Activated T-helper 2 cell treated with anti-CD3 and anti-CD28 coated beads, Interferon-gamma antibody, Interleukin-2, Interleukin-4, amounts not matched to agents 10 μg/mL and 5 μg/mL and 100 μg/mL, durations not matched to agents 14 hours and 24 hours and 36 hours (primary cell): ENCODE results near the gene PRKAR1B. TPM values are rescaled to one million over a fixed set of nuclear protein-coding genes. Genes with fewer than 3 reads are reported as not detected.

Experiments used
- DNase-seq: peaks from one replicate; pipeline ENCODE4 v3.0.0; 2021; ENCODE audit warnings: low spot score
- H3K27ac Mint-ChIP-seq: one replicate; pipeline ENCODE4 v1.8.0; 2021; ENCODE audit warnings: mixed read lengths
- H3K27me3 Mint-ChIP-seq: one replicate; pipeline ENCODE4 v1.8.0; 2021; ENCODE audit warnings: low read depth, mixed read lengths
- H3K36me3 Mint-ChIP-seq: one replicate; pipeline ENCODE4 v1.8.0; 2021; ENCODE audit warnings: low read depth, mixed read lengths
- H3K4me1 Mint-ChIP-seq: one replicate; pipeline ENCODE4 v1.8.0; 2021; ENCODE audit warnings: low read depth, mixed read lengths
- H3K4me3 Mint-ChIP-seq: one replicate; pipeline ENCODE4 v1.8.0; 2021; ENCODE audit warnings: low read depth, mild to moderate bottlenecking, moderate library complexity, mixed read lengths
- H3K9me3 Mint-ChIP-seq: one replicate; pipeline ENCODE4 v1.8.0; 2021; ENCODE audit warnings: mixed read lengths
- intact Hi-C: fragments of 100-400 bp; cut with micrococcal nuclease; formaldehyde crosslinking; loops from one replicate; pipeline ENCODE4 v1.15.1; 2023
- total RNA-seq: library from RNA; stranded (reverse); gene quantifications from 2 replicates; pipeline ENCODE4 v1.2.3, GENCODE V29; 2022

PRKAR1B gene
- total RNA-seq, 1 donor from 2014 or later, result 38.9 TPM

GRCh38 chr7:703049-703448, 24.0 kb downstream of the PRKAR1B start:
- no peaks in the 10 kb centered on the region for H3K27me3 Mint-ChIP-seq
- H3K9me3 Mint-ChIP-seq, result peaks cover 26% of the 10 kb centered on the region

GRCh38 chr7:701086-701671, 25.9 kb downstream of the PRKAR1B start:
- no peak for DNase-seq
- Mint-ChIP-seq H3K4me3 (no peak overlapping the region), H3K27me3 (no peaks in the 10 kb centered on the region), H3K4me1 (no peaks in the 10 kb centered on the region), H3K9me3 (peaks cover 26% of the 10 kb centered on the region), H3K36me3 (peaks cover 32% of the 10 kb centered on the region), H3K27ac (no peak overlapping the region)
- intact Hi-C loops, result no loop called here

More at GRCh38 chr7:703049-703448, 24.0 kb downstream of the PRKAR1B start:
- H3K4me3 Mint-ChIP-seq, result no peak overlapping the region
- intact Hi-C loops, result no loop called here
- no peak for DNase-seq
- peaks cover 36% of the 10 kb centered on the region for H3K36me3 Mint-ChIP-seq
- H3K4me1 Mint-ChIP-seq, result no peaks in the 10 kb centered on the region
- H3K27ac Mint-ChIP-seq, result no peak overlapping the region

DNA sequence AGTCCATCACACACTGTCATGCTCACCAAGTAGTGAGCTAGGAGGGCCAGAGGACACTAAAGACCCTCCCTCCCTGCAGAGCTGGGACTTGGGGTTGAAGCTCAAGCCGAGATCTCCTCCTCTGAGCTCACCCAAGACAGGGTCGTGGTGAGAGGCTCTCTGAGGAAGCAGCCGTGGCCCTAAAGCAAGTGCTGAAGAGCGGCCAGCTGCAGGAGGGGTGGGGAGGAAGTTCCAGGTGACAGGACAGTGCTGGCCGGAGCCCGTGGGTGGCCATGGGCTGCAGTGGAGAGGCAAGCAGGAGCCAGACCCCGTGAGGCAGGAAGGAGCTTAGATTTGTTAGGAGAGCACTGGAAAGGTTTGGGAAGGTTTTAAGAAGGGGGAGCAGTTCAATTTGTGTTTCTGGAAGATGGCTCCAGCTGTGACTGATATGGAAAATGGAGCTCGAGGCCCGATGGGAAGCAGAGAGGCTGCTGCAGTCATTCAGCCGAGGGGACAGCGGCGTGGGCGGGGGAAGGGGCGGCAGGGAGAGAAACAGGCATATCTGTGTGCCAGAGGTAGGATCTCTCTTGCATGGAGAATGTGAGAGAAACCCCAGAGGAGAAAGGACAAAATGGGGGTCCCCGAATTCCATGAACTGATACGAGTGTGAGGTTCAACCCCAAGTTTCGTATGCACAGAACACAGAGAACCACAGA, 27.5 kb downstream of the PRKAR1B start:
- no peaks in the 10 kb centered on the region for H3K27me3 Mint-ChIP-seq
- no peaks in the 10 kb centered on the region for H3K4me1 Mint-ChIP-seq
- DNase-seq, result no peak
- no peak overlapping the region for H3K4me3 Mint-ChIP-seq
- intact Hi-C loops, result no loop called here
- no peak overlapping the region for H3K27ac Mint-ChIP-seq
- H3K9me3 Mint-ChIP-seq, result peaks cover 26% of the 10 kb centered on the region
- H3K36me3 Mint-ChIP-seq, result peaks cover 32% of the 10 kb centered on the region

DNA sequence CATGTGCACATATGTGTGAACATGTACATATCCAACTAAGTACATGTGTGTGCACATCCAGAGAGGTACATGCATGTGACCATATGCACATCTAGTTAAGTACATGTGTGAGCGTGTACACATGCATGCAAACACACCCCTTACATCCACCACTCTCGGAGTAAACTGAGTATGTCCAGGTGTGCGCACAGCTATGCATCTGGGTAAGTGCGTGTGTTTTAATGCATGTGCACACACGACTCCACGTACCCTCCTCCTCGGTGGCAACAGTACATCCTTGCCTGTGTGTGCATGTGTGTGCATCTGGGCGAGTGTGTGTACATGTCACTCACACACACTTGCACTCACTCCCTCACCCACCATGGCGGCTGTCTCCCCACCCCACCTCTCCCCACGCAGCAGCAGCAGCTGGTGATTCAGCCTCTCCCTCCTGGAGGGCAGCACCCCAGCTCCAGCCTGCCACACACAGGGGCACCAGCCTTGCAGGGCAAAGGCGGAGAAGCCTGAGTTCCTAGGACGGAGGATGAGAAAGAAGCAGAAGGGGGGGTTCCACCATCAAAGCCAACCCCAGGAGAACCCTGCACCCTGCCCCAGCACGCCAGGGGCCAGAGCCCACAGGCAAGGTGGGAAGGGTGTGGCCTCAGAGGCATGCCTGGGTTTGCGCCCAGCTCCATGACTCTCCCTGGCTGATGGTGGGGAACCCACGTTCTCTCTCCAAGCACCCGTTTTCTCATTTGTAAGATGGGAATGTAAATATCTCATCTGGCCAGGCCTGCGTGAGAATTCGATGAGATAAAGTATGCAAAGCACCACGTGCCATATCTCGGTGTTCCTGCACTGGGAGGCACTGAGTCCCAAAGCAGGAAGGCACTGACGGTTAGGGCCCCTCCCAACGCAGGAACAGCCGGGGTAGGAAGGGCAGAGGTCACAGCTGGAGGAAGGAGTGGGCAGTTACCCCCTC, 28.3 kb downstream of the PRKAR1B start:
- Mint-ChIP-seq H3K36me3 (peaks cover 26% of the 10 kb centered on the region), H3K4me1 (no peaks in the 10 kb centered on the region)
- intact Hi-C loops, result no loop called here

DNA sequence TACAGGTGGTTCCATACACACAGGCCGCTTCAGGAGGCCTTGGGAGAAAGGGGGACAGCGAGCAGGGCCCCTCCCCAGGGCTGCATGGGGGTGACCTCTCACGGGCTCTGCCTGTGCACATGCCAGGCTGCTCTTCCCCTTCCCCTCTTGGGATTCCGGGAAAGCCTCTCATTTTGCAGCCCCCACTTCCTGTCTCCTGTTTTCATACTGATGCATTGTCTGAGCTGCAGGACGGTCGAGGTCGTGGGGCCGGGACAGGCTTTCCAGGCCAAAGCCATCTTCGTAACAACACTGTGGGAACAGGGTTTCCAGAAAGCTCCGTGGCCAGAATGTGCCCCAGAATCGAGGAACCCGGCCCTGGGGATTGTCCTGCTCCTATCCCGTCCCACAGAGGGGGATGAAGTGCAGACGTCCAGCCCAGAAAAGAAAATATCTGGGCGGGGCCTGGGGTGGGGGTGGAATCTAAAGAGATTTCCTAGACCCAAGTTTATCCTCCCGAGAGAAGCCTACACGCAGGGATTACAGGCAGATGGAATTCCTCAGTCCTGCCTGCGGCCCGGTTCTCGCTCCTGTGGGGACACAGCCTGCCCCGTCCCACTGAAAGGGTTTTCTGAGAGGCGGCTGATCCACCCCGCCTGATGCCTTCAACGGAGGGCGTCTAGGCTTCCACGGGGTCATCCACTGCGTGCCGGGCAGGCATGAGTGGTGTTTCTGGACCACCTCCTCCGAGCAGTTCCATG, 30.1 kb downstream of the PRKAR1B start:
- H3K27me3 Mint-ChIP-seq, result no peaks in the 10 kb centered on the region
- H3K27ac Mint-ChIP-seq, result no peak overlapping the region
- no peaks in the 10 kb centered on the region for H3K4me1 Mint-ChIP-seq

More for the DNA sequence above, 28.3 kb downstream of the PRKAR1B start:
- no peak for DNase-seq
- Mint-ChIP-seq H3K4me3 (no peak overlapping the region), H3K27ac (no peak overlapping the region), H3K9me3 (peaks cover 21% of the 10 kb centered on the region), H3K27me3 (no peaks in the 10 kb centered on the region)

DNA sequence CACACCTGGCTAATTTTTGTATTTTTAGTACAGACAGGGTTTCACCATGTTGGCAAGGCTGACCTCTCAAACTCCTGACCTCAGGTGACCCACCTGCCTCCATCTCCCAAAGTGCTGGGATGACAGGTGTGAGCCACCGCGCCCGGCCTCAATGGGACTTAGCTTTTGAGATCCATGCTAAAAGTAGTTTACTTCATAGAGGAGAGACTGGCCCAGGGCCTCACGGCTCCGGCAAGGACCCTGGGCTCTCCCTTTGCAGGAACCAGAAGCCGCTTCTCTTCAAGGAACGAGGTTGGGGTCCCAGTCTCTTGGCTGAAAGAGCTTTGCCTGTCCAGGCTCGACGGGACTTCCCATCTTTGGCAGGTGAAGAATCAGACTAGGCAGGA, 30.7 kb downstream of the PRKAR1B start:
- Mint-ChIP-seq H3K27me3 (no peaks in the 10 kb centered on the region), H3K4me3 (no peak overlapping the region), H3K9me3 (peaks cover 13% of the 10 kb centered on the region), H3K27ac (no peak overlapping the region), H3K4me1 (no peaks in the 10 kb centered on the region), H3K36me3 (peaks cover 28% of the 10 kb centered on the region)
- intact Hi-C loops, result no loop called here
- DNase-seq, result no peak

More for the DNA sequence above, 30.1 kb downstream of the PRKAR1B start:
- no peak for DNase-seq
- Mint-ChIP-seq H3K36me3 (peaks cover 28% of the 10 kb centered on the region), H3K9me3 (peaks cover 15% of the 10 kb centered on the region), H3K4me3 (no peak overlapping the region)
- intact Hi-C loops, result no loop called here

GRCh38 chr7:693280-693679, 33.8 kb downstream of the PRKAR1B start:
- Mint-ChIP-seq H3K9me3 (peaks cover 21% of the 10 kb centered on the region), H3K4me3 (no peak overlapping the region), H3K36me3 (peaks cover 36% of the 10 kb centered on the region), H3K27ac (no peak overlapping the region), H3K27me3 (no peaks in the 10 kb centered on the region), H3K4me1 (no peaks in the 10 kb centered on the region)
- intact Hi-C loops, result no loop called here
- DNase-seq, result no peak

DNA sequence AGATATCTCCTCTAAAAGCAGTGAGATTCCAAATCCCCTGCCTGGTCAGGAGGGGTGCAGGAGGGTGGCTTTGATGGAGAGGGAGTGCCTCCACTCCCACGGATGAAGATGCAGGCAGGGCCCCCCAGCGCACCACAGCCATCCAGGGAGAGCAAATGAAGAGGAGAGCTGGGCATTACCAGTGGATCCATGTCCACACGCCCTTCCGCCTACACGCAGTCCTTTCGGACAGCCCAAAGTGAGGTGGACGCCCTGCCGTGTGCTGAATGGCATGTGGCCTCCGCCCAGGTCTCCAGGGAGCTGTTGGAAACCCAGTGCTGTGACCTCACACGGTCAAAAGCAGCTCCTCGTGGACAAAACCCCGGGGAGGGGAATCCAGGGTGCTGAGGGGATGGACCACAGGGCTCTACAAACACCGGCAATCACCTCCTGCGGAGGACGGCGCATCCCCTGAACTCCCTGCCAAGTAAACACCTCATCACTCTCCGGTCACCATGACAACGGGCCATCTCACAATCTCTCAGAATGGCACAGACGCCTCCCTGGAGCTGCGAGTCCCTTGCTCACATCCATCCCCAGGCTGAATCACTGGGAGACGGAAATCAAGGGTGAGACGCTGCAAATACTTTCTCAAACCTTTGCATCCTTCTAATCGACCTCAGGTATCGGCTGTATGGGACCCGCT, 35.6 kb downstream of the PRKAR1B start:
- H3K4me1 Mint-ChIP-seq, result no peaks in the 10 kb centered on the region
- DNase-seq, result no peak
- H3K9me3 Mint-ChIP-seq, result peaks cover 34% of the 10 kb centered on the region
- intact Hi-C loops, result no loop called here
- H3K4me3 Mint-ChIP-seq, result no peak overlapping the region
- H3K27me3 Mint-ChIP-seq, result no peaks in the 10 kb centered on the region
- H3K27ac Mint-ChIP-seq, result no peak overlapping the region
- H3K36me3 Mint-ChIP-seq, result peaks cover 47% of the 10 kb centered on the region

- Mint-ChIP-seq H3K36me3 (peaks cover 52% of the 10 kb centered on the region), H3K27ac (no peak overlapping the region), H3K4me1 (no peaks in the 10 kb centered on the region), H3K4me3 (no peak overlapping the region), H3K27me3 (no peaks in the 10 kb centered on the region), H3K9me3 (peaks cover 42% of the 10 kb centered on the region)
- no peak for DNase-seq
- intact Hi-C loops, result no loop called here
Observed at GRCh38 chr7:690478-691360, 36.4 kb downstream of the PRKAR1B start.

DNA sequence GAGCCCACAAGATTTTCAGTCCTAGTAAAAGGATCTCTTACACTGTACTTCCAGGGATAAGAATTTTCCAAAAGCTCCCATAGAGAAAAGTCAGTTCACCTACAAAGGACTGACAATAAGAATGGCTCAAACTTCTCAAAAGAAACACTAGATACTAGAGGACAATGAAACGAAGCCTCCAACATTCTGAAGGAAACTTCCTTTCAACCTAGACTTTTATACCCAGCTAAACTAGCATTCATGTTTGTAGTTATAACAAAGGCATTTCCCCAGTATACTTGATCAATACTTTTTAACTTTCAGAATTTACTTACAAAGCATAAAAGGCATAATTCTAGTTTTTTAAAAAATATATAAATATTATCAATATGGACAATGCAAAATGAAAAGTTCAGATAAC, 41.5 kb downstream of the PRKAR1B start:
- intact Hi-C loops, result no loop called here
- H3K27ac Mint-ChIP-seq, result no peak overlapping the region
- peaks cover 47% of the 10 kb centered on the region for H3K36me3 Mint-ChIP-seq
- H3K4me3 Mint-ChIP-seq, result no peak overlapping the region
- no peak for DNase-seq
- H3K27me3 Mint-ChIP-seq, result no peaks in the 10 kb centered on the region
- no peaks in the 10 kb centered on the region for H3K4me1 Mint-ChIP-seq
- H3K9me3 Mint-ChIP-seq, result peaks cover 44% of the 10 kb centered on the region

DNA sequence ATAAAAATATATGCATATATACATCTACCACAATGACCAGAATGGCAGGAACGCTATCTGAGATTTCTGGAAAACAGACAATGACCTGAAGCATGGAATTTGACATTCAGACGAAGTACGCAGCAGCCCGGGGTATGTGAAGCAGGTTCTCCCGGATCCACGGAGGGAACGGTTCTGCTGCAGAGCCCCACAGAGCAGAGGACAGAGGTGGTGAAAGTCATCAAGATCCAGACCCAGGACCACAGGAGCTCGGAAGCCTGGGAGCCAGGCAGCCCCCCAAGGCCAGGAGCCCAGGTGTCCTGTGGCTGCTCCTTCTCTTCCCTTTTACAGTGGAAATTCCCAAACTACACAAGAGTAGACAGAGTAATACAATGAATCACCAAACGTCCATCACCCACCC, 42.7 kb downstream of the PRKAR1B start:
- no peaks in the 10 kb centered on the region for H3K4me1 Mint-ChIP-seq
- peaks cover 49% of the 10 kb centered on the region for H3K36me3 Mint-ChIP-seq
- DNase-seq, result no peak
- H3K9me3 Mint-ChIP-seq, result peaks cover 44% of the 10 kb centered on the region
- no peak overlapping the region for H3K4me3 Mint-ChIP-seq
- intact Hi-C loops, result no loop called here
- H3K27me3 Mint-ChIP-seq, result no peaks in the 10 kb centered on the region
- H3K27ac Mint-ChIP-seq, result no peak overlapping the region
